ENCODE measurements around the gene RNF169.
A peak's percentile ranks its signal among the peaks of the same experiment; 100 is the strongest.

Gene RNF169

GRCh38 chr11:74778581-74778980 is 29.9 kb downstream of the RNF169 start:
- FAIRE-seq (no peak), DNase-seq (ENCODE audit: insufficient read length, low spot score) (no peak)
- TF ChIP-seq CTCF (IDR thresholded peaks at IDR 0.05; ENCODE audit: insufficient read depth, missing control alignments): no peak

GRCh38 chr11:74780248-74781005 is 31.8 kb downstream of the RNF169 start:
- TF ChIP-seq CTCF (IDR thresholded peaks at IDR 0.05; ENCODE audit: insufficient read depth, missing control alignments): no peak
- DNase-seq (ENCODE audit: insufficient read length, low spot score): no peak
- FAIRE-seq: no peak

GRCh38 chr11:74783241-74783871 is 34.7 kb downstream of the RNF169 start:
- DNase-seq (ENCODE audit: insufficient read length, low spot score) (no peak), FAIRE-seq (no peak)
- TF ChIP-seq CTCF (IDR thresholded peaks at IDR 0.05; ENCODE audit: insufficient read depth, missing control alignments): no peak

- FAIRE-seq: no peak
- no peak for DNase-seq (ENCODE audit: insufficient read length, low spot score)
- TF ChIP-seq CTCF (IDR thresholded peaks at IDR 0.05; ENCODE audit: insufficient read depth, missing control alignments): no peak
These were observed 35.6 kb downstream of the RNF169 start for GRCh38 chr11:74784234-74784633.

GRCh38 chr11:74784726-74785125 is 36.1 kb downstream of the RNF169 start:
- DNase-seq (ENCODE audit: insufficient read length, low spot score) (no peak), FAIRE-seq (no peak)
- no peak for TF ChIP-seq CTCF (IDR thresholded peaks at IDR 0.05; ENCODE audit: insufficient read depth, missing control alignments)

GRCh38 chr11:74786574-74786973 is 37.9 kb downstream of the RNF169 start:
- DNase-seq (ENCODE audit: insufficient read length, low spot score) (no peak), FAIRE-seq (peak; percentile 11)
- TF ChIP-seq CTCF (IDR thresholded peaks at IDR 0.05; ENCODE audit: insufficient read depth, missing control alignments): no peak
